ENCODE data around the gene DSTYK. TPM values are rescaled to one million over a fixed set of nuclear protein-coding genes. Genes with fewer than 3 reads are reported as not detected.
A peak's percentile ranks its signal among the peaks of the same experiment; 100 is the strongest.
"Not testable (repeated sequence)": the region's sequence is repeated elsewhere in the genome, so short reads cannot be mapped to it uniquely, and the experiment has no call there.

The DSTYK gene
- total RNA-seq, 1 experiment from 2014 or later: 4.4 TPM

DNA sequence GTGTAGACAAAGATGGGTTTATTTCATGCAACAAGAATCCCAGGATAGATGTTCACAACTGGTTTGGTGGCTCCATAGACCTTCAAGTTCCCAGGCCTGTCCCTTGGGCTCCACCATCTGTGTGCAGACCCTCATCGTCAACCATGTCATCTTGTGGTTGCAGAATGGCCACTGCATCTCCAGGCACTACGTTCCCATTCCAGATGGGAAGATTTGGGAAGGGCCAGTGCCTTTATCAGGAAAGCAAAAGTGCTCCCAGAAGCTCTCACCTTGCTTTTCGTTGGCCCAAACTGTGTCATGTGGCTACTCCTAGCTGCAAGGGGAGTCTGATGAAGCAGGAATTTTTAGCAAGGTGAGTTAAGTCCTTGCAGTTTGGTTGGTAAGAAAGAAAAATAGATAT is 29.1 kb upstream of the DSTYK start:
- no peak for DNase-seq (ENCODE audit: low read depth)

DNA sequence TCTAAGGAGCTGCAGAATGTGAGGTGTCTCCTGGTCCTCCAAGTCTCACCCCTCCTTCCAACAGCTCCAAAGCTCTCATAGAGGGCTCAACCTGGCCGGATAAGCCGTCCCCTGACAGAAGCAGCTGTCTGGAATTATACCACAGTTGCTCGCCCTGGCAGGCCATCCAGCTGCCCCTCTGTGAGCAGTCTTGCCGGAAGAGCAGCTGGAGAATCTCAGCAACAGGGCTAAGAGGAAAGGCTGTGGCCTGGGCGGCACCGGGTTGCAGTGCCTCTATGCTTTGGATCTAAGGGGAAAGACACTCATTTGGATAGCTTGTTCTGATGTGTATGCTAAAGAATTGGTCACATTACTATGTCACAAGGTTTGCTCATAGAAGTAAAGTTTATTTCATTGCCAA is 28.6 kb upstream of the DSTYK start:
- no peak for DNase-seq (ENCODE audit: low read depth)

DNA sequence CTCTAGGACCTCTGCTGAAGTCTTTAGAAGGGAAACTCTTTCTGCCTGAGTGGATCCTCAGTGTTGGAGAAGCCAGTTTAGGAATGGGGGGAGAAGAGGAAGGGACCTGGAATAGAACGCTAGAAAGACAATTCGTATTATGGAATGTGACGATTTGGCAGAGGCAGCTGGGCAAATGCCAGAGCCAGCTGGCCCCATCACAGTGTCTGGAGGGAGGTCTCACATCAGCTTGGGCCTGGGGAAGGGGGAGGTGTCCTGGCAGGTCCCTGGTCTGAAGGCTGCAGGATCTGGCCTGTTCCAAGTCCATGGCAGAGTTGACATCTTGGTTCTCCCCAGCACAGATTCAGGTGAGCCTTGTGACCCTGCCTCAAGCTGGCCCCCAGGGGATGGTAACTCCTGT is 27.6 kb upstream of the DSTYK start:
- no peak for DNase-seq (ENCODE audit: low read depth)

DNA sequence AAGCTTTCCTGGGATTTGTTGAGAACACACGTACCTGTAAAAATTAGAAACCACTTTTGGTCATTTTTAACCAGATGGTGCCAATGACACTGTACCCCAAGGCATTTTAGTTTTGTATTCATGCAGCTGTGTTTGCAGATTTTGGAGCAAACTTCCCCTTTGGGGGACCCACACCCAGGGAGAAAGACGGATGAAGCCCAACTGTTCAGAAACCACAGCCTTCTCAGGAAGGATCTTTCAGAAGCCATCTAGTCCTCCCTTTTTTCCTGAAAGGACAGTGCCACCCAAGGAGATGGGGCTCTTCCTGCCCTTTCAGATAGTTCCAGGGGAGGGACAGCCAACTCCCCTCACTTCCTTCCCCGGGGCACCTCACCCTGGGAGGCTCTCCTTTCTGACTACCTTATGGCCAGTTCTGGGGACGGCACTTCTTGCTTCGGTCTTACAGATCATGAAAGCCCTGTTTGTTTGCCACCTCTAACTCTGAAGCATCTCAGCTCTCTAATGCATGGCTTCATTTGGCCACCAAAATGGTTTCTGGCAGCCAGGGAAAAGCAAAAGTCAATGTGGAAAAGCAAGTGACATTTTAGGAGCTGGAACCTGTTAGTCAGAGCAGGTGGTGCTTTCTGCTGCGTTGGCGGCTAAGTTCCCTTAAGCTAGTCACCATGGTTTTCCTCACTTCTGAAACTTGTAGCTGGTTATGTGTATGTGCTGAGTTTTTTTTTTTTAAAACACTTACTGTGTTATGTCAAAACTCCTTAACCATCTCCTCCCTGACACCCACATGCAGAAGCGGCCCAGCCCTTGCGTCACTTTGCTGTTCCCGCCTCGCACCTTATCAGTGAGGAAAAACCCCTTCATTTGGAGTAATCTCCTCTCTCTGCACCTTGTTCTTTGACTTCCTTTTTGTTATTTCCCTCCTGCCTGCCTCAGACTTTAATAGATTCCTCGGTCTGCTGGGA is 26.3 kb upstream of the DSTYK start:
- DNase-seq (ENCODE audit: low read depth): no peak

DNA sequence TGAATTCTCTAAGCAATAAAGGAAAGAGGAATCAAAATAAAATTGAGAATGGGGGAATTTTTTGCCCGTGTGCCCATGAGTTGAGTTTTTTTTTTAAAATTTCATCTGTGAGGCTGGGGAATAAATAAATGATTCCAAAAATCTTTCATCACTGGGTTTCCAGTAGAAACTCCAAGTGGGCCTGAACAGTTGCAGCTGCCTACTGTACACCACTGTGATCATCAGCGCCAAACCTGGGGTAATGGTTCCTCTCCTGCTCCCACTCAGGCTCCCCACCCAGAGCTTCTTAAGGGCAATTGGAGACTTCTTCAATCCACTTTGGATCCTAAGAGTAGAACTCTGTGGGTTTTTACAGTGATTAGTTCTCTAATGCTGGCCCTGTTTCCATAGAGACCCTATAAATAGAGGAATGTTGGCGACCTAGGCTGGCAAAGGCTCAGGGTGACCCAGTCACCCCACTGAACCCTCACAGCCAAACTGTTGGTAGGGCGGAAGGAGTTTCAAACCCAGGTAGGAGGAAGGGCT is 25.5 kb upstream of the DSTYK start:
- DNase-seq (ENCODE audit: low read depth): no peak

DNA sequence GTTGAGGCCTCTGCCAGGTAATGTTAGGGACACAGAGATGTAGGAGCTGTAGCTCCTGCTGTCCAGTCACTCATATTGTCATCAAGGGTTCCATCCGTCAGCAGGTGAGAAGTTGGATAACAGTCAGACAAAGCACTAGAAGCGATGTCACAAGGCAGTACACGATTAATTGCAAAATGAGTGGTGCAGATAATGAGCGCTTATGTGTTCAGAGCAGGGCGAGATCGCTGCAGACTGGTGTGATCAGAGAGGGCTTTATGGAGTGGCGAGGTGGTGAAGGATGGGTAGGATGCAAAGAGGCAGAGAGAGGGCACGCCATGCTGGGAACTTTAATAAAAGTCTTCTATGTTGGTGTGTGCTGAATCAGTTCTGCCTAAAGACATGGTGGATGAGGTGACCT is 25.0 kb upstream of the DSTYK start:
- DNase-seq (ENCODE audit: low read depth): no peak

DNA sequence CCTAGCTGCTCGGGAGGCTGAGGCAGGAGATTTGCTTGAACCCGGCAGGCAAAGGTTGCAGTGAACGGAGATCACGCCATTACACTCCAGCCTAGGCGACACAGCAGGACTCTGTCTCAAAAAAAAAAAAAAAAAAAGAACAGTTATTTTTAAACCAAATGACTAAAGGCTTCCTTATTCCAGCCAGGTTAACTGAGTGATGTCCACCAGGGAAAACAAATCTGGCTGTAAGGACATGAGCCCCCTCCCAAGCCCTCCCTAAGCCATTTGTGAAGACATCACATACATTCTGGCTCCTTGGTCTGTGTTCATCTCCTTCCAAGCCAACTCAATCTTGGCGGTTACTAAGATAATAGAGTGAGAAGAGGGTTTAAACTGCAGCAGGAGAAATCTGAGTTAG is 24.4 kb upstream of the DSTYK start:
- DNase-seq (ENCODE audit: low read depth): no peak

DNA sequence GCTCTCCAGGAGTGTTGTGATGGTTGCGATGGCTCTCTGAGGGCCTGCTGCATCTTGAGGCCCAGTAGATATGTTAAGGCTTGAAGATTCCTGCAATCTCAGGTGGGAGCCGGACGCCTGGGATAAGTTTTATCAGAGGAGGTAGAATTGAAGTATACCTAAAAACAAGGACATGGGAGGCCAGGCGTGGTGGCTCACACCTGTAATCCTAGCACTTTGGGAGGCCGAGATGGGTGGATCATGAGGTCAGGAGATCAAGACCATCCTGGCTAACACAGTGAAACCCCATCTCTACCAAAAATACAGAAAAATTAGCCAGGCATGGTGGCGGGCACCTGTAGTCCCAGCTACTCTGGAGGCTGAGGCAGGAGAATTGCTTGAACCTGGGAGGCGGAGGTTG is 22.5 kb upstream of the DSTYK start:
- DNase-seq (ENCODE audit: low read depth): not testable (repeated sequence)

DNA sequence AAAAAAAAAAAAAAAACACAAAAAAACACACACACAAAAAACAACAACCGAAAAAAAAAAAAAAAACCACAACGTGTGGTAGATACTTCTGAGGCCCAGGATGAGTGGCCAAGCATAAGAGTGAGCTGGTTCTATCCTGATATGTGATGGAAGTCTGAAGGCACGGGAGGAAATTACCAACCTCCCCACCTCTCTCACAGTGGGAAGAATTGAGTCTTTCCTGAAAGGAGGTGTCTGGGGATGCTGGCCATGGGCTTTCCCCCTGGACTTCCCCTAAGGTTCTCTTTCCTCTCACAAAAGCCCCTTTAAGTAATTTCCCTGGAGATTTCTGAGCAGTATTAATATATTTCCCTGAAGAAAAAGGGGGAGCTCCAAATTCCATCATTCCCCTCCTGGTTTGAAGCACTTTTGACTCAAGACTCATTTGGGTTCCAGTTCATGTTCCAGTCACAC is 21.5 kb upstream of the DSTYK start:
- no peak for DNase-seq (ENCODE audit: low read depth)

DNA sequence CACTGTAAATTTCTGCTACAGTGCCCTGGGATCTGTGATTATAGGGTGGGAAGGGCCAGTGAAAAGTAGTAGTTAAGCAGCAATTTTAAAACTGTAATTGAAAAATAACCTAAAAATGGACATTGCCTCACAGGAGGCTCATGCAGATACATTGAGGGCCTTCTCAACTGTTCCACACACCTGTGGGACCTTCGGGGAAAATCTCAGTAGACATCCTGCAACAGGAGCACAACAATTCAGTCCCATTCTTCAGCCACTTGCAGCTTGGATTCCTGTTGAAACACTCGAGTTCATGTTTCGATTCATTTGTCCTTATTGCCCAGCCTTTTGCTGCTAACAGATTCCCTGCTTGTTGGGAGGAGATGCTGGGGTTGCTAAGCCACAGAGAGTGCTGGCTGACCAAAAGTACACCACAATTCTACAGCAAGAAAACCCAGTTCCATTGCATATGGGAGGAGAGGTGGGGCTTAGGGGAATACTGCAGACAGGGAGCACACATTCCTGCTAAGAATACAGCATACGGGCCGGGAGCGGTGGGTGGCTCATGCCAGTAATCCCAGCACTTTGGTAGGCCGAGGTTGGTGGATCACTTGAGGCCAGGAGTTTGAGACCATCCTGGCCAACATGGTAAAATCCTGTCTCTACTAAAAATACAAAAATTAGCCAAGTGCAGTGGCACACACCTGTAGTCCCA is 20.8 kb upstream of the DSTYK start:
- DNase-seq (ENCODE audit: low read depth): no peak

DNA sequence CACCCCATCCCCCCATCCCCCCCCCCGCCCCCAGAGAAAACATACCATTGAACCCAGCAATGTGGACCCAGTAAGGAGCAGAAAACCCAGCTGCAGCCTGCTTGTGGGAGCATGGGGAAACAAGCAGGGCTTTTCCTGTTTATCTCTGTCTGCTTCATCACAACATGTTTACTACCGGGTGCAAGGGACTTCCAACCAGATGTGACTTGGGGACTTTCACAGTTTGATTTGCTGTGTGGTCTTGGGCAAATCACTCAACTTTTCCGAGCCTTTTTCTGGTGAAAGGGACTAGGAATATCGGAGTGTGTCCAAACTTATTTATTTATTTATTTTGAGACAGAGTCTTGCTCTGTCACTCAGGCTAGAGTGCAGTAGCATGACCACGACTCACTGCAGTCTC is 19.5 kb upstream of the DSTYK start:
- DNase-seq (ENCODE audit: low read depth): no peak

DNA sequence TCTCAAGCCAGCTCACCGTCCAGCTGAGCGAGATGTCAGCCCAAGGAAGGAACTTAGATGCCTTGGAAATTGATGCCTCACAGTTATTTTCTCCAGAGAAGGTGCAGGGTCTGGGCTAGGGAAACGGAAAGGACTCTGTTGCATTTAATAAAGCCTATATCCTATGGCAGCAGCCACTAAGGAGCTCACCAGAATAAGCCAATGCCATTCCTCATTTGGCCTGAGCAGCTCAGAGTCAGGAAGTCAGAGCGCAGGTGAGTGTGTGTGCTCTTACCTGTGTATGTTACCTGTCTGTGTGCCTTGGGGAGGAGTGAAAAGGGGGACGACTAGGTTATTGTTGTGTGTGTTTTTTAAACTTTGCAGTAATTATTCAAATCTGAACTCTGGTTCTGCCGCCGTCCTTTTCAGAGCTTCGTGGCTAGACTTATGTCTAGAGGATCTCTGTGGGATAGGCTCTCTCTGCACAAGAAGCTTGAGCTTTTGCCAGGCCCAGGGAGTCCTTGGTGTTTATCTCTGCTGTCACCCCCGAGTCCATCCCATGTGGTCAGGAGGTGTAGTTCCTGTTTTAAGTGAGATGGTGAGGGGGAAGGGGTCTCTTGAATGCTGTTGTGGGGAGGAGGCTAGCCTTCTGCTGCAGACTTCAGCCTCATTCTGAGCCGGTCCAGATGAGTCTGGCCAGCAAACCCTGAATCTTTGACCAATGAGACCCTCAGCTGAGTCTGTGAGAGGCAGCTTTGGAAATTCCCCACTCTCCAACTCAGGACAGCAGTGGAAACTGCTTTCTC is 18.6 kb upstream of the DSTYK start:
- DNase-seq (ENCODE audit: low read depth): no peak

DNA sequence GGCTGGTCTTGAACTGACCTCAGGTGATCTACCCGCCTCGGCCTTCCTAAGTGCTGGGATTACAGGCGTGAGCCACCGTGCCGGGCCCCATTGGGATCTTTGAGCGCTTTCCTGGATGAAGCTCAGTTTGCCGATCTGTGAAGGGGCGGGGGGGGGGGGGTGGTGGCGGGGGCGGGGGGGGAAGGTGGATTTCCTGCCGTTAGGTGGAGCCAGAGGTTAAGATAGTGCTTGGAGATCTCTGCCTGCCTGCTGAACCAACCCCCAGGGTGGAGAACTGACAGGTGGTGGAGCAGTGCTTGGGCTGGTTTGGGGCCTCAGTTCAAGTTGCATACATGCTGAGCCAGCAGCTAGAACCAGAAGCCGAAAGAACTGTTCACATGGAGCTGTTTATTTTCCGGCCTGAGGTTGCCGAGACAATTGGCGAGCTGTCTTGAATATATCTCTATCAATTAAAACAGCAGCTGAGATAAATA is 17.9 kb upstream of the DSTYK start:
- peak; percentile 50 for DNase-seq (ENCODE audit: low read depth)

DNA sequence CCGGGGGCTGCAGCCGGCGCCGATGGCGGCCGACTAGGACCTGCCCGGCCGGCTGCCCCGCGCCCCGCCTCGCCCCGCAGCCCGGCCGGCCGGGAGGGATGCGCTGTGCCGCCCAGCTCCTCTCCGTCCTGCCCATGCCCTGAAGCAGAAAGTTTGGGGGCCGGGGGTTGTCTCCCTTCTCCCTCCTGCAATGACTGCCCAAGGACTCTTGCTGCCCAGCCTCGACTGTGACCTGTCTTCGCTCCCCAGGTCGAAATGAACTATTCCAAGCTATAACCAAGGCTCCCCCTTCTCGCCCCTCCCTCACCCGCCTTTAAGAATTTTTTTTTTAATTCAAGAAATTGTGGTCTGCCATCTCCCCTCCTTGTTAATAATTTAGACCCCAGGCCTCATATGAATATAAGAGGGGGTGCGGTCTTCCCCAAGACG is 16.6 kb upstream of the DSTYK start:
- DNase-seq (ENCODE audit: low read depth): no peak

DNA sequence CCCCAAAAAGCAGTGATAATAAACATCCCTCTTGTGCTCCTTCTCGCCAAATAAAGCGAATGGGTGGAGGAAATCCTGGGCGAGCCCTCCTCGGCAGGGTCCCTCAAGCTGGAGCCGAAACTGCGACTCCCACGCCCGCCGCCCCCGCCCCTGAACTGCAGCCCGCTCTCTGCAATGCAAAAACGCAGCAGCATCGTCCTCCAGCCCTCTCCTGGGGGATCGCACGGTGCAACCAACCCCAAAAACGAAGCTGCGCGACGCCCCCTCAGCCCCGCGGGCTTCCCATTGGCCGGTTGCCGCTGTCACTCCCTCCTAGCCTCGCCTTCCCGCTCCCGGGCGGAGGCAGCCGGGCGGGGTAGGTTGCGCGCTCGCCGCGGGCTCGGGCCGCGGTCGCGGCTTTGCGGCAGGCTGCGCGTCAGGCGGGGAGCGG is 16.1 kb upstream of the DSTYK start, which contains the start of gene TMCC2:
Gene TMCC2, plus strand, starts transcription at position 363 of the 430 bp plus-strand sequence. CDS start 619 bp downstream, outside the sequence.
- peak; percentile 91 for DNase-seq (ENCODE audit: low read depth)

DNA sequence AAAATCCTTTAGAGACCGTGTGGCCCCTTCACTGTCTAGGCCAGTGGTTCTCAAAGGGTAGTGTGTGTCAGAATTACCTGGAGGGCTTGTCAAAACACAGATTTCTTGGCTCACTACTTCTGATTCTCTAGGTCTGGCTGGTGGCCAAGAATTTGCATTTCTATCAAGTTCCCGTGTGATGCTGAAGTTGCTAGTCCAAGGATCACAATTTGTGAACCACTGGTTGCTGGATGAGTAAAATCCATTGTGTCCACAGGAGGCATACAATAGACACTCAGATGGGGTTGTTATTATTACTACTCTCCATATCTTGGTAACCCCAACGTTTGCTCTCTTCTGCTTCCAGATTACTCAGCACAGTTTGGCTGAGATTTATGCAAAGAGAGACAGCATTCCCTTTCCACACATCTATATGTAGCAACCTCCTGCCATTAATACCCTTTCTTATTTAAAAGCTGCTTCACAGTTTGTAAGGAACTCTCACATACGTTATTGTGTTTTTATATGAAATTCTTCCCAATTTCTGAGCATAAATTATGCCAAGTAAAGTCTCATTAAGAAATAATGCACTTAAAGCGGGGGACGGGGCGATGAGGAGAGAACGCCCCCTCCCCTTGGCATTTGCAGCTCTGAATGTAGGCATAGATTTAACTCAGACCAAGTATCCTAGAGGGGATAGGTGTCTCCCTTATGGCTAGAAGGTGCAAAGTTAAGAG is 15.5 kb upstream of the DSTYK start:
- DNase-seq (ENCODE audit: low read depth): peak; percentile 42

DNA sequence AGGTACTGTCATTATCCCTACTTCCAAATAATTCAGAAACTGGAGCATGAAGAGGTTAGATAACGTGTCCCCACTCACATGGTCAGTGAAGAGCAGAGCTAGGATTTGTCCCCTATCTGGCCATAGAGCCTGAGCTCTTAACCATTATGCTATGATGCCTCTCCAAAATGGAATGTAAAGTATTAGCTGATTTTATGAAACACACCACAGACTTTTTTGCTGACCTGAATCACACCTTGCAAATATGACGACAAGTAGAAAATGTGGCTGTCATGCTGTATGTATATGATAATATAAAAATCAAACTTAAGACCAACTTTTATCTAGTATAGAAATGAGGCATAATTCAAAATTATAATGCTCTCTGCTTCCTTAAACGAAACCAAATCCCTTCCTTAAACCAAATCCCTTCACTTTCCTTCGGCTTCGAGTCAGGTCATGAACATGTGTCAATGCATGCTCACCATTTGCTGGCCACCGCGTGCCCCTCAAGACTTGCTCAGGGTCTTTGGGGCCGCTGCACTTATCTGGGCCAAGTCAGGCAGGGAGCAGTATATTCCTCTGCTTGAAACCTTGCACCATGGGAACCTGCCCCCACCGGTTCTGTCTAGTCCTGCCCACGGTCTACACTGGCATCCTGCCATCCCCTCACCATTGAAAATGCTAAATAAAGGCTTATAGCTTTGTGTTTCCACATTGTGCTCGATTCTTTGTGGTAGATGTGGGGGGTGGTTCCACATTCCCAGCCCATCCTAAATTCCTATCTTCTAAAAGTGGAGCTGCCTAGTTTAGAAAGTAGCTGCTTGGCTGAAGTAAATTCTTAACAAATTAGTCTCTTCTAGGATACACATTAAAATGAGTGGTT is 14.6 kb upstream of the DSTYK start:
- DNase-seq (ENCODE audit: low read depth): no peak

DNA sequence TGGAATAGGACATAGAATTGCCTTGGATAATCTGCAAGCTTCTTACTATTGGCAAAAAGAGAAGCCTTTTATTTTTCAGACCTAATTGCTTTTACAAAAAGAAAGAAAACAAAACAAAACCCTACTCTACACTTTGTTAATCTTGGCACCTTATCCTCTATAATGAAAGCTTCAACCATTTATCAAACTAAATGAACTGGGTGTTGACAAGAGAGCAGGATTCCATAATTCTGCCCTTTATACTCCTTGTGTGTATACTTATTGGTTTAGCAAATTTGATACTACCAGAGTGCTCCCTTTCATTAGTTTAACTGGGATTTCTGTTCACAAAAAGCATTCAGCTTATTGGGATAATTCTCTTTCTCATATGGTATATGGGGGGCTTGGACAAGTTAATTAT is 13.2 kb upstream of the DSTYK start:
- DNase-seq (ENCODE audit: low read depth): no peak

DNA sequence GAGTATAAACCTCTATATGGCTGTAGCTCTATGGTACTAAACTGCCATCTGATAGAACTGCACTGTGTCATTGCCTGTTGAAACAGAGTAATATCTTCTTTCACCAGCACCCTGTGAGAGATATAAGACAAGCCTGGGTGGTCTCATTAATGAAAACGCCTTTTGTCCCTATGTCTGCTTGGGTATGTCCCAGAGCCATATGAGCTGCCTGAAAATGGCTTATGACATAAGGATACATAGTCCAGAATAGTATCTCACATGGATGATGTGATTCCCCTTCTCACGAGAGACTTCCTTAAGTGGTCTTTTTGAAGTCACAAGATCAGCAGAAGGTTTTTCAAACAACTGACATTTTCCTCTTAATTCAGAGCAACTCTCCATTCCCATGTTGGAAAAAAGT is 8.9 kb upstream of the DSTYK start:
- peak; percentile 33 for DNase-seq (ENCODE audit: low read depth)

DNA sequence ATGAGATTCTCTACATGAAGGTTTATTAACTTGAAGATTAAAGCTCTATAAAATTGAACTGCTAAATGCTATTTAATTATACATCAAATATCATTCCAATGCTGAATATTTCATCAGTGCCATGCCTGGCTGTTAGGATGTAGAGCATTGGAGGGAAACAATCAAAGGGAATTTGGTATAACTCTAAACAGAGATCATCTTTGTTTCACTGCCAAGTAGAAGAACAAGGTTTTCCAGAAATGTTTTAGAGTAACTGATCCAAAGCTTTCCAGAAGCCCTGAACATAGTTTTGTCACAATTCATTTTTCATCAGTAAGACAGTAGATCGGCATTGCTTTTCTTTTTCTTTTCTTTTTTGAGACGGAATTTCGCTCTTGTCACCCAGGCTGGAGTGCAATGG is 5.9 kb upstream of the DSTYK start:
- DNase-seq (ENCODE audit: low read depth): no peak

Data from RPMI7951 (cell line).